BJ (cell line): ENCODE measurements around the gene FGD4. TPM values are rescaled to one million over a fixed set of nuclear protein-coding genes. Genes with fewer than 3 reads are reported as not detected.
A peak's percentile ranks its signal among the peaks of the same experiment; 100 is the strongest.

Source experiments
- CTCF ChIA-PET: fragments of 350-600 bp; formaldehyde crosslinking; extraction: SDS; loops from one replicate; lab custom pipeline; 2021; ENCODE audit warnings: antibody characterized with exemption, inconsistent platforms; lab: Yijun Ruan, JAX
- POLR2A ChIA-PET: fragments of 300-600 bp; sonication (Branson Sonifier 250); formaldehyde crosslinking; extraction: SDS; loops from one replicate; lab custom pipeline; 2021; ENCODE audit warnings: antibody characterized with exemption; lab: Charles Lee
- DNase-seq: peaks from one replicate; pipeline ENCODE4 v3.0.0-alpha.2; 2011; ENCODE audit warnings: low read depth
- H3K27me3 ChIP-seq: 2 replicates; pipeline ENCODE4 v1.6.0; 2011; ENCODE audit warnings: low read length; ENCODE audit not compliant: control insufficient read depth, insufficient read depth
- H3K36me3 ChIP-seq: 2 replicates; pipeline ENCODE4 v1.5.1; 2011; ENCODE audit warnings: low read length; ENCODE audit not compliant: control insufficient read depth, insufficient read depth
- H3K4me3 ChIP-seq: 2 replicates; pipeline ENCODE4 v1.5.1; 2011; ENCODE audit warnings: low read depth, mild to moderate bottlenecking, control low read depth, low read length
- polyA plus RNA-seq: library from polyadenylated mRNA; depleted of rRNA; stranded (reverse); fragments of >200 nt; gene quantifications from 2 replicates; pipeline ENCODE4 v1.2.3, GENCODE V29; 2011
- TF ChIP-seq, protein P1 (sequence below): IDR thresholded peaks from 2 replicates; pipeline ENCODE4 v1.5.1; 2011; ENCODE audit warnings: low read depth, mild to moderate bottlenecking, control low read depth, inconsistent platforms, low read length, moderate library complexity; ENCODE audit not compliant: insufficient read depth

FGD4 gene
- polyA plus RNA-seq, 1 experiment, result 11.1 TPM

DNA sequence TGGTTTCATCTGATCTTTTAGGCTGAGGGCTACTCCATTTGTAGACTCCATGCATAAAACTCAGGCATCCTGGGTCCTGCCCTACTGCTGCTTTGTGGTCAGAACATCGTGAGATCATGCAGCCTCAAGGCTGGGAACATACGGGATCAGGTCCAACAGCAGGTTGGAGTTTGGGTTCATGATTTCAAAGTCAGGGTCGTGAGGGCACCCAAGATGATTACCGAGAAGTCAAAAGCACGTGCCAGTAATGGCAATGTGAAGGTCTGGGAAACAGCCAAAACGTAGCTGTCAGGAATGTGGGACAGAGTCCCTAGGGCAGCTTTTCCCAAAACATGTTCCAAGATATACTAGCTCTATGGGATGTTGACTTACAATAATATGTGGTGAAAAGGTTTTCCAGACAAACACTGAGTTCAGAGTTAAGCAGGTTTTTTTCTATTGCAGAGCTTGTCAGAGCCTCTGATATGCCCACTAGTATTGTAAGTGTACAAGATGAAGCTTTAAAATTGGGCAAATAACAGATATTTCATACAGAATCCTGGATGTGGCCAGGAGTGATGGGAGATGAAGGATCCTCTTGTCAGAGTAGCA, 149.4 kb downstream of the FGD4 start:
- Histone ChIP-seq H3K4me3 (no peak overlapping the region), H3K36me3 (no peaks in the 10 kb centered on the region; the same call in none of the 2 replicates), H3K27me3 (no peaks in the 10 kb centered on the region)
- TF ChIP-seq, protein P1, sequence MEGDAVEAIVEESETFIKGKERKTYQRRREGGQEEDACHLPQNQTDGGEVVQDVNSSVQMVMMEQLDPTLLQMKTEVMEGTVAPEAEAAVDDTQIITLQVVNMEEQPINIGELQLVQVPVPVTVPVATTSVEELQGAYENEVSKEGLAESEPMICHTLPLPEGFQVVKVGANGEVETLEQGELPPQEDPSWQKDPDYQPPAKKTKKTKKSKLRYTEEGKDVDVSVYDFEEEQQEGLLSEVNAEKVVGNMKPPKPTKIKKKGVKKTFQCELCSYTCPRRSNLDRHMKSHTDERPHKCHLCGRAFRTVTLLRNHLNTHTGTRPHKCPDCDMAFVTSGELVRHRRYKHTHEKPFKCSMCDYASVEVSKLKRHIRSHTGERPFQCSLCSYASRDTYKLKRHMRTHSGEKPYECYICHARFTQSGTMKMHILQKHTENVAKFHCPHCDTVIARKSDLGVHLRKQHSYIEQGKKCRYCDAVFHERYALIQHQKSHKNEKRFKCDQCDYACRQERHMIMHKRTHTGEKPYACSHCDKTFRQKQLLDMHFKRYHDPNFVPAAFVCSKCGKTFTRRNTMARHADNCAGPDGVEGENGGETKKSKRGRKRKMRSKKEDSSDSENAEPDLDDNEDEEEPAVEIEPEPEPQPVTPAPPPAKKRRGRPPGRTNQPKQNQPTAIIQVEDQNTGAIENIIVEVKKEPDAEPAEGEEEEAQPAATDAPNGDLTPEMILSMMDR, result no peak
- ChIA-PET CTCF (interaction anchor here (0.7 to 1.6 kb wide), 3 partner anchors 57 to 207 kb away, joined by 3 to 5 read pairs (median 3); partner anchors contain the start of gene YARS2), POLR2A (interaction anchor here (1.0 kb wide), 1 partner anchor 15 kb away, joined by 3 read pairs; no protein-coding TSS in a partner anchor)
- DNase-seq, result peak; percentile 96

DNA sequence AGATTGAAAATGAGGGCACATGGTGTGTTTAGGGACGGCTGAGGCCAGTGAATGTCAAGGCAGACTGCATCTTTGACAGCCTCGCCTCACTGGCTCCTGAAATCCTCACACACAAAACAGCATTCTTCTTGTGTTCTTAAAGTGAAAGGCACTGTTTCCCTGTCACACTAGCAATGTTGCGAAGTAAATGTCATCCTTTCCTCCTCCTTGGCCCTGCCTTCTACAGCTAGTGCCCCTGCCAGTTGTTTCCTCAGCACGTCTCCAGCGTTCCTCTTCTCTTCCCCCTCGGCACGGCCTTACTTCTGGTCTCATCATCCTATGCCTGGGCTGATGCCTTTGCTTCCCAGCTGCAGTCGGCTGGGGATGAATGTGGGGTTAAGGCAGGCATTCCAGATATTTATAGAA, 150.3 kb downstream of the FGD4 start:
- Histone ChIP-seq H3K36me3 (no peaks in the 10 kb centered on the region; the same call in none of the 2 replicates), H3K27me3 (no peaks in the 10 kb centered on the region), H3K4me3 (no peak overlapping the region)
- no peak for DNase-seq
- TF ChIP-seq, protein P1, result no peak
- POLR2A ChIA-PET, result interaction anchor here (1.0 kb wide), 2 partner anchors 16 to 18 kb away, joined by 3 read pairs; no protein-coding TSS in a partner anchor
- CTCF ChIA-PET, result interaction anchor here (1.1 to 1.6 kb wide), 2 partner anchors 94 to 206 kb away, joined by 3 to 5 read pairs; partner anchors contain the start of gene YARS2

DNA sequence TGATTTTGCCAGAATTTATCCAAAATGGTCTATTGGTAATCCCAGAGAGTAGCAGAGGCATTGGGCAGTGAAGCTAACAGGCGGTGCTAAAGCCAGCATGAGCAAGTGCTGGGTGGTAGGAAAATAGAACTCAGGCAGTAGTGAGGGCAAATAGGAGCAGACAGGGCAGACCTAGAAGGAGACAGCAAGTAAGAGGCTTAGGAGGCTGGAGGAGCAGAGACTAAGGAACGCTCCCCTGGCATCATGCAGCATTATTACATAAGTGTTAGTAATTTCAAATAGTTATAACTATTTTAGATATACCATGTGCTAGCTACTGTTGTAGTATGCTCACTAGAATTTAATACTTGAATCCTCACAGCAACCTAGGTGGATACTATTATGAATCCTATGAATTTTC, 151.7 kb downstream of the FGD4 start:
- ChIA-PET CTCF (no interaction called here), POLR2A (no interaction called here)
- no peak for DNase-seq
- Histone ChIP-seq H3K36me3 (no peaks in the 10 kb centered on the region; the same call in none of the 2 replicates), H3K27me3 (no peaks in the 10 kb centered on the region), H3K4me3 (no peak overlapping the region)
- TF ChIP-seq, protein P1, result no peak

DNA sequence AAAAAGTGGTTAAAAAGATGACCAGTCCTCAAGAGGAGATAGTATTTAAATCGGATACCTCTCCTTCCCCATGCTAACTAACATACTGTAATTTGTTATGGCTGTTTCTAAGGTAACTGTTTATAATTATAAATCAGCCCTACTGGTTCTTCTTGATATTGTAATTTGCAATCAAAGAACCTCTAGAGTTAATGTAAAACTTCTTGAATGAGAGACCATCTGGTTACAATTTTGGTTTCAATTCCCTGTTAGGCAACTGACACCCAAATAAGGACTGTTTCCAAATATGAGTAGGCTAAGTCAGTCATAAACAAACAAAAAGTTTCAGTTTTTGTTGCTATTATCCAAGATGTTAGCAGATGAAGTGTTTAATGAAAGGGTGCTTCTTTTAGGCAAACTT, 159.5 kb downstream of the FGD4 start:
- Histone ChIP-seq H3K27me3 (no peaks in the 10 kb centered on the region), H3K4me3 (no peak overlapping the region; the same call in 1 of the 2 replicates), H3K36me3 (peaks cover under 1% of the 10 kb centered on the region)
- TF ChIP-seq, protein P1, result no peak
- DNase-seq, result peak; percentile 69
- POLR2A ChIA-PET, result no interaction called here
- CTCF ChIA-PET, result interaction anchor here (1.1 kb wide), 1 partner anchor 16 kb away, joined by 5 read pairs; no protein-coding TSS in a partner anchor

DNA sequence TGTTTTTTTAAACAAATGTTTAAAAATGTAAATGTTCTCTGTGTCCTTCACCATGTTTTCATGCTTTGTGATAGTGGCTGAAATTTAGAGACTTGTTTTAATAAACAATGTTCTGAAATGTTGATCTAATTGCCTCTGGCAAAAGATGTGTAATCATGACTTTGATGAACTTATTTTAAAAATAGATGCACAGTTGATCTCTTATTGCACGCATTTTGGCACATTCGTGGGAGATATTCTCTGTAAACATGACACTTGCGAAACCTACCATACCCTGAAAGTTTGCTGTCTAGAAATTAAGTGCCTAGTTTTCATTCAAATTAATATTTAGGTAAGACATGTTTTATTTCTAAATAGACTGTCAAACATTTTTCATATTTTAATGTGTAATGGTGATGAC, 160.1 kb downstream of the FGD4 start:
- Histone ChIP-seq H3K36me3 (peaks cover 4% of the 10 kb centered on the region), H3K4me3 (no peak overlapping the region), H3K27me3 (no peaks in the 10 kb centered on the region)
- DNase-seq, result no peak
- POLR2A ChIA-PET, result no interaction called here
- TF ChIP-seq, protein P1, result no peak
- CTCF ChIA-PET, result interaction anchor here (0.7 kb wide), 1 partner anchor 1056 kb away, joined by 4 read pairs; no protein-coding TSS in a partner anchor
